GM18861 (cell line): ENCODE measurements around the gene GSTM4.
"Not testable (repeated sequence)": the region's sequence is repeated elsewhere in the genome, so short reads cannot be mapped to it uniquely, and the experiment has no call there.

Source experiments
- ATAC-seq: cut with Tn5 transposase; IDR thresholded peaks from one replicate; pipeline ENCODE4 v1.9.1; 2021; ENCODE audit not compliant: unreplicated experiment

Gene GSTM4

DNA sequence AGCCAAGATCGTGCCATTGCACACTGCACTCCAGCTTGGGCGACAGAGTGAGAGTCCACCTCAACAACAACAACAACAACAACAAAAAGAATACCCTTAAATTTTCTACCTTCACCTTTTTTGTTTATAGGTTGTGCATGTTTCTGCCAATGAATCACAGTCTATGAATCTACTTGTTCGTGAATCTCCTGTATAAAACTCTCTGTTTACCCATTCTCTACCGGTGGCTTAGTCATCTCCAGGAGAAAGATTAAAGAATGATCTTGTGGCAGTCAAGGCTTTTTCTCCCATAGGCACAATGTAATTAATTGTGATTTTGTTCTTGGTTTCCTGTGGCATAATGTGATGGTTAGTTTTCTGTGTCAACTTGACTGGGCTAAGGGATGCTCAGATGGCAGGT is 42.0 kb downstream of the GSTM4 start:
- not testable (repeated sequence) for ATAC-seq

DNA sequence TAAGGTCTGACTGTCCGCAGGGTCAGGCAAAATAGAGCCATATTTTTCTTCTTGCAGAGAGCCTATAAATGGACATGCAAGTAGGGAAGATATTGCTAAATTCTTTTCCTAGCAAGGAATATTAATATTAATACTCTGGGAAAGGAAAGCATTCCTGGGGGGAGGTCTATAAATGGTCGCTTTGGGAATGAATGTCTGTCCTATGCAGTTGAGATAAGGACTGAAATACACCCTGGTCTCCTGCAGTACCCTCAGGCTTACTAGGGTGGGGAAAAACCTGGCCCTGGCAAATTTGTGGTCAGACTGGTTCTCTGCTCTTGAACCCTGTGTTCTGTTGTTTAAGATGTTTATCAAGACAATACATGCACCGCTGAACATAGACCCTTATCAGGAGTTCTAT is 47.0 kb downstream of the GSTM4 start:
- not testable (repeated sequence) for ATAC-seq

DNA sequence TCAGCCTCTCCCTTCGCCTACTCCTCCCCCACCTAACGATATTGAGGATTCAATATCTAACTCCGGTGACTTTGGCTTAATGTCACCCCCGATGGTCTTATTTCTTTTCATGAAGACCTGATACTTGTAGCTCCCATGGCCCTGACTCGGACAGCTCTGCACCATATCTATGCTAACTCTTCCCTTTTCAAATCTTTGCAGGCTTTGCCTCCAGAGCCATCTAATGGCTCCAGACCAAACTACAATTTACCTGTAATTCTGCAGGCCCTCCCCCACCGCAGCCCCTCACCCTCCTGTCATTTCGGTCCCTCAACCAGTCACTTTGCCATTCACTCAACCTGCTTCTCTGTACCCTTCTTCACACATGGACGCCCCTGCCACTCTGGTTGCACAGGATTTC is 48.3 kb downstream of the GSTM4 start:
- ATAC-seq = no peak

DNA sequence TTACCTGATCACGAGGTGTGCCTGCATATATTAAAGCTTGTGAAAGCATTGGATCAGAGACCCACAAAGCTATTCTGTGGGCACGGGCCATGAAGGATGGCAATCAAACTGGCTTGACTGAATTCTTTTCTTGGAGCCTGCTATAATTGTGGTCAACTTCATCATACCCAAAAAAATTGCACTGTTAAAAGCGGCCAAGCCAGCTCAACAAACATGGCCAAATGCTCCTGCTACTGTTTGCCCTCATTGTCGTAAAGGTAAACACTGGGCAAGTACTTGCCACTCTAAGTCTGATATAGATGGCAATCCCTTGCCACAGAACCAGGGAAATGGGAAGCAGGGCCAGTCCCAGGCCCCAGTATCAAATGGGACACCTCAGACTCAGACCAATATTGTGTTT is 49.5 kb downstream of the GSTM4 start:
- no peak for ATAC-seq

DNA sequence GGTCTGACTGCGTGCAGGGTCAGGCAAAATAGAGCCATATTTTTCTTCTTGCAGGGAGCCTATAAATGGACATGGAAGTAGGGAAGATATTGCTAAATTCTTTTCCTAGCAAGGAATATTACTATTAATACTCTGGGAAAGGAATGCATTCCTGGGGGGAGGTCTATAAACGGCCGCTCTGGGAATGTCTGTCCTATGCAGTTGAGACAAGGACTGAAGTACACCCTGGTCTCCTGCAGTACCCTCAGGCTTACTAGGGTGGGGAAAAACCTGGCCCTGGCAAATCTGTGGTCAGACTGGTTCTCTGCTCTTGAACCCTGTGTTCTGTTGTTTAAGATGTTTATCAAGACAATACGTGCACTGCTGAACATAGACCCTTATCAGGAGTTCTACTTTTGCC is 53.0 kb downstream of the GSTM4 start:
- not testable (repeated sequence) for ATAC-seq

DNA sequence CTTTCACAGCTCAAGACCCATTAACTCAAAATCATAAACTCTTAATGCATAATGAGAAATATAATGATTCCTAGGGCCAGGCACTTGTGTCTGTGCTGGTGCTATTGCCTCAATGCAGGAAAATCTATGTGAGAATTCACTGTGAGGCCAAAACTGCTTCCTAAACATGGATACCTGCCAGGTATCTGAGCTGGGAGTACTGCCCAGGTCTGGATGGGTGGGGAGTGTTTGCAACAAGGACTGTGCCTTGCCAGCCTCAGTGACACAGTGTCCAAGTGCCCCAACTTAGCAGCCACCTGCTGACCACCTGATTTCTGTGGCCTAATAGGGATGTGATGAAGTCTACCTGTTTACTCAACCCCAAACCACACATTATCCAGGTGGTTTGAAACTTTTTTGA is 53.9 kb downstream of the GSTM4 start:
- ATAC-seq = not testable (repeated sequence)
